ENCODE results near the gene STK35. TPM values are rescaled to one million over a fixed set of nuclear protein-coding genes. Genes with fewer than 3 reads are reported as not detected.

STK35 gene
- total and polyA plus RNA-seq, 2 of the 13 experiments (the other 11 are each of a cell fraction or from before 2014, with no cell fraction given): 27.4 to 29.8 TPM

- TF ChIP-seq, protein P1, sequence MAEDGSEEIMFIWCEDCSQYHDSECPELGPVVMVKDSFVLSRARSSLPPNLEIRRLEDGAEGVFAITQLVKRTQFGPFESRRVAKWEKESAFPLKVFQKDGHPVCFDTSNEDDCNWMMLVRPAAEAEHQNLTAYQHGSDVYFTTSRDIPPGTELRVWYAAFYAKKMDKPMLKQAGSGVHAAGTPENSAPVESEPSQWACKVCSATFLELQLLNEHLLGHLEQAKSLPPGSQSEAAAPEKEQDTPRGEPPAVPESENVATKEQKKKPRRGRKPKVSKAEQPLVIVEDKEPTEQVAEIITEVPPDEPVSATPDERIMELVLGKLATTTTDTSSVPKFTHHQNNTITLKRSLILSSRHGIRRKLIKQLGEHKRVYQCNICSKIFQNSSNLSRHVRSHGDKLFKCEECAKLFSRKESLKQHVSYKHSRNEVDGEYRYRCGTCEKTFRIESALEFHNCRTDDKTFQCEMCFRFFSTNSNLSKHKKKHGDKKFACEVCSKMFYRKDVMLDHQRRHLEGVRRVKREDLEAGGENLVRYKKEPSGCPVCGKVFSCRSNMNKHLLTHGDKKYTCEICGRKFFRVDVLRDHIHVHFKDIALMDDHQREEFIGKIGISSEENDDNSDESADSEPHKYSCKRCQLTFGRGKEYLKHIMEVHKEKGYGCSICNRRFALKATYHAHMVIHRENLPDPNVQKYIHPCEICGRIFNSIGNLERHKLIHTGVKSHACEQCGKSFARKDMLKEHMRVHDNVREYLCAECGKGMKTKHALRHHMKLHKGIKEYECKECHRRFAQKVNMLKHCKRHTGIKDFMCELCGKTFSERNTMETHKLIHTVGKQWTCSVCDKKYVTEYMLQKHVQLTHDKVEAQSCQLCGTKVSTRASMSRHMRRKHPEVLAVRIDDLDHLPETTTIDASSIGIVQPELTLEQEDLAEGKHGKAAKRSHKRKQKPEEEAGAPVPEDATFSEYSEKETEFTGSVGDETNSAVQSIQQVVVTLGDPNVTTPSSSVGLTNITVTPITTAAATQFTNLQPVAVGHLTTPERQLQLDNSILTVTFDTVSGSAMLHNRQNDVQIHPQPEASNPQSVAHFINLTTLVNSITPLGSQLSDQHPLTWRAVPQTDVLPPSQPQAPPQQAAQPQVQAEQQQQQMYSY (CRISPR knock-in tag; IDR thresholded peaks at IDR 0.05): peak; percentile 78
- no peak for TF ChIP-seq ARNT (IDR thresholded peaks at IDR 0.05)
- peak; percentile 63; the same call in 1 of the 2 replicates for TF ChIP-seq ZNF710 (CRISPR knock-in tag; IDR thresholded peaks at IDR 0.05; ENCODE audit: borderline replicate concordance)
- TF ChIP-seq ZNF616 (CRISPR knock-in tag; IDR thresholded peaks at IDR 0.05; ENCODE audit: low read depth): 0 out of 2 replicates have a peak, but pooled peaks have one; percentile 15
- TF ChIP-seq ZHX2 (IDR thresholded peaks at IDR 0.05; ENCODE audit: low read depth): no peak
- no peak for TF ChIP-seq ZHX2 (CRISPR knock-in tag; IDR thresholded peaks at IDR 0.05; ENCODE audit: borderline replicate concordance)
- no peak for TF ChIP-seq HDAC6 (IDR thresholded peaks at IDR 0.05; ENCODE audit: low read depth, low read length)
- TF ChIP-seq ARNT2 (CRISPR knock-in tag; IDR thresholded peaks at IDR 0.05; ENCODE audit: low read depth): peak; percentile 67; the same call in 1 of the 2 replicates
- TF ChIP-seq RAD21 (CRISPR knock-in tag; IDR thresholded peaks at IDR 0.05): peak; percentile 63
- TF ChIP-seq KLF6 (CRISPR knock-in tag; IDR thresholded peaks at IDR 0.05): no peak; the same call in 1 of the 2 replicates
- 0 out of 2 replicates have a peak, but pooled peaks have one; percentile 69 for TF ChIP-seq ZNF253 (CRISPR knock-in tag; IDR thresholded peaks at IDR 0.05; ENCODE audit: borderline replicate concordance)
- peak; percentile 90 for TF ChIP-seq RFX1 (IDR thresholded peaks at IDR 0.05)
- TF ChIP-seq CBX5 (CRISPR knock-in tag; IDR thresholded peaks at IDR 0.05; ENCODE audit: borderline replicate concordance): no peak; the same call in 1 of the 2 replicates
These were observed 1.2 kb downstream of the STK35 start (continued) for GRCh38 chr20:2102585-2103460.

Data from HepG2 (cell line).